HL-60 (cell line): ENCODE results near the gene PCDHGA3.

Source experiments
- GABPA ChIP-seq: IDR thresholded peaks from 2 replicates; pipeline ENCODE4 v1.6.1; 2012; ENCODE audit warnings: low read depth
- POLR2AphosphoS5 ChIP-seq: IDR thresholded peaks from 2 replicates; pipeline ENCODE4 v1.6.1; 2012; ENCODE audit warnings: low read depth
- SPI1 ChIP-seq: IDR thresholded peaks from 2 replicates; pipeline ENCODE4 v1.6.1; 2012; ENCODE audit warnings: low read depth, mild to moderate bottlenecking, borderline replicate concordance
- TF ChIP-seq, protein P1 (sequence below): IDR thresholded peaks from 2 replicates; pipeline ENCODE4 v1.6.1; 2012; ENCODE audit warnings: low read depth; ENCODE audit not compliant: insufficient replicate concordance
- TF ChIP-seq, protein P2 (sequence below): IDR thresholded peaks from one replicate; pipeline ENCODE4 v1.5.1; 2011; ENCODE audit warnings: low read length, control low read depth, inconsistent platforms; ENCODE audit not compliant: insufficient read depth

DNA sequence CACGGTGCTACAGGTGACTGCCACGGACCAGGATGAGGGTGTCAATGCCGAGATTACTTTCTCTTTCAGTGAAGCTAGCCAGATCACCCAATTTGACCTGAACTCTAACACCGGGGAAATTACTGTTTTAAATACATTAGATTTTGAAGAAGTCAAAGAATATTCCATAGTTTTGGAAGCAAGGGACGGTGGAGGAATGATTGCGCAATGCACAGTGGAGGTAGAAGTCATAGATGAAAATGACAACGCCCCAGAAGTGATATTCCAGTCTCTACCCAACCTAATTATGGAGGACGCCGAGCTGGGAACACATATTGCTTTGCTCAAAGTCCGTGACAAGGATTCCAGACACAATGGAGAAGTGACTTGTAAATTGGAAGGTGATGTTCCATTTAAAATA lies 45.0 kb downstream of the PCDHGA3 start:
- TF ChIP-seq, protein P1, sequence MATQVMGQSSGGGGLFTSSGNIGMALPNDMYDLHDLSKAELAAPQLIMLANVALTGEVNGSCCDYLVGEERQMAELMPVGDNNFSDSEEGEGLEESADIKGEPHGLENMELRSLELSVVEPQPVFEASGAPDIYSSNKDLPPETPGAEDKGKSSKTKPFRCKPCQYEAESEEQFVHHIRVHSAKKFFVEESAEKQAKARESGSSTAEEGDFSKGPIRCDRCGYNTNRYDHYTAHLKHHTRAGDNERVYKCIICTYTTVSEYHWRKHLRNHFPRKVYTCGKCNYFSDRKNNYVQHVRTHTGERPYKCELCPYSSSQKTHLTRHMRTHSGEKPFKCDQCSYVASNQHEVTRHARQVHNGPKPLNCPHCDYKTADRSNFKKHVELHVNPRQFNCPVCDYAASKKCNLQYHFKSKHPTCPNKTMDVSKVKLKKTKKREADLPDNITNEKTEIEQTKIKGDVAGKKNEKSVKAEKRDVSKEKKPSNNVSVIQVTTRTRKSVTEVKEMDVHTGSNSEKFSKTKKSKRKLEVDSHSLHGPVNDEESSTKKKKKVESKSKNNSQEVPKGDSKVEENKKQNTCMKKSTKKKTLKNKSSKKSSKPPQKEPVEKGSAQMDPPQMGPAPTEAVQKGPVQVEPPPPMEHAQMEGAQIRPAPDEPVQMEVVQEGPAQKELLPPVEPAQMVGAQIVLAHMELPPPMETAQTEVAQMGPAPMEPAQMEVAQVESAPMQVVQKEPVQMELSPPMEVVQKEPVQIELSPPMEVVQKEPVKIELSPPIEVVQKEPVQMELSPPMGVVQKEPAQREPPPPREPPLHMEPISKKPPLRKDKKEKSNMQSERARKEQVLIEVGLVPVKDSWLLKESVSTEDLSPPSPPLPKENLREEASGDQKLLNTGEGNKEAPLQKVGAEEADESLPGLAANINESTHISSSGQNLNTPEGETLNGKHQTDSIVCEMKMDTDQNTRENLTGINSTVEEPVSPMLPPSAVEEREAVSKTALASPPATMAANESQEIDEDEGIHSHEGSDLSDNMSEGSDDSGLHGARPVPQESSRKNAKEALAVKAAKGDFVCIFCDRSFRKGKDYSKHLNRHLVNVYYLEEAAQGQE: no peak
- TF ChIP-seq, protein P2, sequence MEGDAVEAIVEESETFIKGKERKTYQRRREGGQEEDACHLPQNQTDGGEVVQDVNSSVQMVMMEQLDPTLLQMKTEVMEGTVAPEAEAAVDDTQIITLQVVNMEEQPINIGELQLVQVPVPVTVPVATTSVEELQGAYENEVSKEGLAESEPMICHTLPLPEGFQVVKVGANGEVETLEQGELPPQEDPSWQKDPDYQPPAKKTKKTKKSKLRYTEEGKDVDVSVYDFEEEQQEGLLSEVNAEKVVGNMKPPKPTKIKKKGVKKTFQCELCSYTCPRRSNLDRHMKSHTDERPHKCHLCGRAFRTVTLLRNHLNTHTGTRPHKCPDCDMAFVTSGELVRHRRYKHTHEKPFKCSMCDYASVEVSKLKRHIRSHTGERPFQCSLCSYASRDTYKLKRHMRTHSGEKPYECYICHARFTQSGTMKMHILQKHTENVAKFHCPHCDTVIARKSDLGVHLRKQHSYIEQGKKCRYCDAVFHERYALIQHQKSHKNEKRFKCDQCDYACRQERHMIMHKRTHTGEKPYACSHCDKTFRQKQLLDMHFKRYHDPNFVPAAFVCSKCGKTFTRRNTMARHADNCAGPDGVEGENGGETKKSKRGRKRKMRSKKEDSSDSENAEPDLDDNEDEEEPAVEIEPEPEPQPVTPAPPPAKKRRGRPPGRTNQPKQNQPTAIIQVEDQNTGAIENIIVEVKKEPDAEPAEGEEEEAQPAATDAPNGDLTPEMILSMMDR: no peak
- TF ChIP-seq POLR2AphosphoS5 (no peak), GABPA (no peak), SPI1 (no peak)
